K562 (cell line): ENCODE data around the gene ADAMTS15. TPM values are rescaled to one million over a fixed set of nuclear protein-coding genes. Genes with fewer than 3 reads are reported as not detected.

ENCODE experiments used
- ATAC-seq: fragments of 200-7000 bp; cut with Tn5 transposase; 3 replicates; pipeline ENCODE4 v1.9.1; 2020; ENCODE audit warnings: moderate library complexity
- BruUV-seq: library from RNA; stranded (reverse); fragments of 400-500 nt; replicated peaks from 2 replicates; lab custom pipeline; 2021; lab: Mats Ljungman, UMichigan
- CTCF ChIA-PET: fragments of 300-600 bp; formaldehyde crosslinking; extraction: SDS; loops from one replicate; lab custom pipeline; 2021; ENCODE audit warnings: low intra/inter-chr PET ratio; lab: Yijun Ruan, JAX
- POLR2A ChIA-PET: fragments of 300-600, 350-650 bp; sonication (Branson Sonifier 250); formaldehyde crosslinking; extraction: SDS; loops from one replicate; lab custom pipeline; 2021; ENCODE audit warnings: antibody characterized with exemption, inconsistent platforms; lab: Yijun Ruan, JAX
- DNase-seq, 4 experiments: peaks; one replicate each; pipeline versions ENCODE4 v3.0.0 to v3.0.0-alpha.2; 2011 to 2018; ENCODE audit warnings: low spot score in 3 of 4, mixed read lengths in 3 of 4; ENCODE audit errors: extremely low read depth in 1 of 4
- FAIRE-seq: peaks from 2 replicates; lab custom pipeline; 2011; peaks lifted over from hg19 to GRCh38; lab: Jason Lieb, UNC
- H2AFZ ChIP-seq: 2 replicates; pipeline ENCODE4 v1.6.0; 2011; ENCODE audit warnings: low read depth, low read length, control low read depth, inconsistent platforms
- H3K27ac ChIP-seq: fragments of 200-600 bp; 3 replicates; pipeline ENCODE4 v1.8.0; 2011; ENCODE audit warnings: low read depth, mild to moderate bottlenecking, control low read depth, inconsistent platforms, low read length, moderate library complexity, mixed read lengths; ENCODE audit errors: extremely low read depth
- H3K27me3 ChIP-seq, 2 experiments: fragments of 300-600 bp in 1 of 2; 2 replicates in 1 of 2; 3 replicates in 1 of 2; pipeline versions ENCODE4 v1.6.0 to v1.8.0; 2011; ENCODE audit warnings: inconsistent platforms in 2 of 2, low read length in 2 of 2, mild to moderate bottlenecking in 1 of 2, mixed read lengths in 1 of 2, moderate library complexity in 1 of 2; ENCODE audit not compliant: control insufficient read depth in 2 of 2, insufficient read depth in 2 of 2
- H3K36me3 ChIP-seq: fragments of 300-600 bp; 3 replicates; pipeline ENCODE4 v1.8.0; 2011; ENCODE audit warnings: mild to moderate bottlenecking, low read length, inconsistent platforms; ENCODE audit not compliant: control insufficient read depth, insufficient read depth
- H3K4me1 ChIP-seq, 2 experiments: fragments of 200-600 bp in 1 of 2; replicated peaks in 1 of 2; 2 replicates in 1 of 2; 3 replicates in 1 of 2; pipeline versions ENCODE4 v1.5.1 to v1.8.0; 2011; ENCODE audit warnings: inconsistent platforms in 2 of 2, low read length in 2 of 2, mild to moderate bottlenecking in 1 of 2, mixed read lengths in 1 of 2, moderate library complexity in 1 of 2; ENCODE audit not compliant: control insufficient read depth in 2 of 2, insufficient read depth in 2 of 2
- H3K4me2 ChIP-seq: 2 replicates; pipeline ENCODE4 v1.6.1; 2011; ENCODE audit warnings: low read length, control low read depth, inconsistent platforms, mixed read lengths; ENCODE audit not compliant: insufficient read depth
- H3K4me3 ChIP-seq: fragments of 200-600 bp; sonication (generic), shearing (Covaris generic); 2 replicates; pipeline ENCODE4 v1.5.1; 2016; ENCODE audit warnings: control low read depth, inconsistent platforms
- H3K79me2 ChIP-seq: fragments of 200-600 bp; 3 replicates; pipeline ENCODE4 v1.8.0; 2011; ENCODE audit warnings: low read length, inconsistent platforms; ENCODE audit not compliant: control insufficient read depth, insufficient read depth
- H3K9ac ChIP-seq, 2 experiments: 2 replicates each; pipeline versions ENCODE4 v1.6.0 to v1.6.1; 2011; ENCODE audit warnings: low read depth in 2 of 2, low read length in 2 of 2, control low read depth in 1 of 2, inconsistent platforms in 1 of 2, mild to moderate bottlenecking in 1 of 2, mixed read lengths in 1 of 2; ENCODE audit not compliant: insufficient read depth in 1 of 2
- H3K9me1 ChIP-seq: one replicate; pipeline ENCODE4 v1.6.0; 2011; ENCODE audit warnings: inconsistent platforms, mild to moderate bottlenecking, low read length, moderate library complexity; ENCODE audit not compliant: control insufficient read depth, insufficient read depth
- H3K9me3 ChIP-seq: replicated peaks from 2 replicates; pipeline ENCODE4 v1.5.1; 2011; ENCODE audit warnings: low read depth, low read length, inconsistent platforms; ENCODE audit not compliant: control insufficient read depth, insufficient read depth
- H4K20me1 ChIP-seq: replicated peaks from 2 replicates; pipeline ENCODE4 v1.6.1; 2011; ENCODE audit warnings: low read length, inconsistent platforms, mixed read lengths; ENCODE audit not compliant: control insufficient read depth, insufficient read depth
- ARID1B ChIP-seq: fragments of 450-650 bp; IDR thresholded peaks from 2 replicates; pipeline ENCODE4 v1.6.1; 2016; ENCODE audit warnings: antibody characterized with exemption, mild to moderate bottlenecking, inconsistent platforms
- GTF2A2 ChIP-seq: IDR thresholded peaks from 2 replicates; pipeline ENCODE4 v1.6.1; 2016; ENCODE audit warnings: mild to moderate bottlenecking, missing genetic modification characterization, missing compliant biosample characterization
- HLTF ChIP-seq: fragments of 450-650 bp; IDR thresholded peaks from 2 replicates; pipeline ENCODE4 v1.6.1; 2016
- MCM3 ChIP-seq: fragments of 450-650 bp; IDR thresholded peaks from 2 replicates; pipeline ENCODE4 v1.6.1; 2016
- POU5F1 ChIP-seq: fragments of 150-350 bp; IDR thresholded peaks from 2 replicates; pipeline ENCODE4 v1.6.1; 2014; ENCODE audit warnings: borderline replicate concordance, low read length, low read depth, mild to moderate bottlenecking; ENCODE audit not compliant: partially characterized antibody
- TEAD2 ChIP-seq: fragments of 450-650 bp; IDR thresholded peaks from 2 replicates; pipeline ENCODE4 v1.6.1; 2016; ENCODE audit warnings: missing genetic modification characterization, control low read depth, missing compliant biosample characterization
- ZNF76 ChIP-seq: fragments of 250-450 bp; sonication (Bioruptor Pico); IDR thresholded peaks from 2 replicates; pipeline ENCODE4 v1.4.0; 2020; ENCODE audit warnings: mild to moderate bottlenecking, moderate library complexity, borderline replicate concordance
- ZNF830 ChIP-seq: fragments of 250-450 bp; sonication (Bioruptor Pico); IDR thresholded peaks from 2 replicates; pipeline ENCODE4 v1.5.0; 2021; ENCODE audit warnings: mild to moderate bottlenecking
- WGBS: fragments of 100-300 bp; shearing (Covaris generic); methylation state at CpG from one replicate; pipeline ENCODE4 v1.1.6; 2016; ENCODE audit warnings: low coverage, mixed read lengths; ENCODE audit not compliant: insufficient coverage; ENCODE audit errors: missing lambda C conversion rate; 5-methylcytosine and 5-hydroxymethylcytosine counted together
- in situ Hi-C: fragments of 300-500 bp; cut with MboI; formaldehyde crosslinking; loops from 4 replicates; pipeline ENCODE4 v1.15.0; 2018; ENCODE audit warnings: inconsistent platforms, mixed read lengths
- intact Hi-C: fragments of 100-400 bp; cut with micrococcal nuclease; formaldehyde crosslinking; loops from 2 replicates; pipeline ENCODE4 v1.14.2; 2022
- polyA plus RNA-seq, 8 experiments: library from polyadenylated mRNA; depleted of rRNA in 4 of 8; stranded (reverse) in 5 of 8; unstranded in 3 of 8; fragments of >200 nt; fragmentation: Nextera tagmentation in 2 of 8; fragmentation: Illumina TruSeq in 1 of 8; extraction: Ambion mirVana in 2 of 8; extraction: Trizol in 1 of 8; gene quantifications; 2 replicates each; pipeline versions ENCODE4 v1.2.1 to v1.2.3, GENCODE V29; 2011 to 2014; ENCODE audit warnings: inconsistent platforms in 1 of 8, missing spikeins in 1 of 8
- total RNA-seq, 7 experiments: library from RNA; depleted of rRNA in 6 of 7; stranded (reverse); fragments of >200 nt in 6 of 7; fragmentation: Illumina TruSeq in 2 of 7; extraction: Trizol in 2 of 7; gene quantifications; 2 replicates each; pipeline versions ENCODE4 v1.2.1 to v1.2.3, GENCODE V29; 2011 to 2021; ENCODE audit warnings: low replicate concordance in 1 of 7
- TF ChIP-seq, protein P1 (sequence below): fragments of 250-450 bp; sonication (Bioruptor Pico); IDR thresholded peaks from 2 replicates; pipeline ENCODE4 v1.4.0; 2020
- TF ChIP-seq, protein P2 (sequence below): sonication (generic); formaldehyde crosslinking; IDR thresholded peaks from 2 replicates; pipeline ENCODE4 v1.8.1; 2022; ENCODE audit warnings: missing genetic modification reagents

ADAMTS15 gene
- total and polyA plus RNA-seq, 9 of the 15 experiments (the other 6 are each of a cell fraction or from before 2014, with no cell fraction given), result 0.04 TPM; not detected in 8

DNA sequence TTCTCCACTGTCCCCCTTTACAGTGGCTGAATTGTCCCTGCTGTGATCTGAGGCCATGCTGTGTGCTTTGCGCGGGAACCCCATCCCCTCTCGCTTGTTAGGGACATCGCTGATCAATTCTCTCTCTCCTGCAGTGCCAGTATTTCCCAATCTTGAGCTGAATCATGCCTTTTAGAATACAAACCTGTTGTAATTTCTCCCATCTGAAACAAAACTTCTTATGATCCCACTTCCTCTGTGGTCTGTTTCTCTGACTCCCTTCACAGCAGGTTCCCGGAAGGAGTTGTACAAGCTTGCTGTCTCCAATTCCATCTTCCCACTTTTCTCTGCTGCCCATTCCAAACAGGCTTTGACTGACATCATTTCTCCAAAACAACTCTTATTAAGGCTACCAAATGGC lies 16.8 kb downstream of the ADAMTS15 start:
- Histone ChIP-seq H3K79me2 (no peaks in the 10 kb centered on the region), H3K27me3 (peaks cover 28 to 77% of the 10 kb centered on the region in 2 experiments), H3K9me1 (no peaks in the 10 kb centered on the region), H3K9ac (no peak overlapping the region), H3K9me3 (no peaks in the 10 kb centered on the region), H3K4me1 (no peaks in the 10 kb centered on the region), H3K27ac (no peak overlapping the region), H3K4me3 (no peak overlapping the region), H3K4me2 (no peak overlapping the region), H2AFZ (no peak overlapping the region), H3K36me3 (no peaks in the 10 kb centered on the region), H4K20me1 (no peaks in the 10 kb centered on the region)
- CTCF ChIA-PET, result no interaction called here
- WGBS, result 0% methylated on average over 5 of the region's 5 CpGs
- ATAC-seq, result no peak
- FAIRE-seq, result no peak
- TF ChIP-seq, protein P1, sequence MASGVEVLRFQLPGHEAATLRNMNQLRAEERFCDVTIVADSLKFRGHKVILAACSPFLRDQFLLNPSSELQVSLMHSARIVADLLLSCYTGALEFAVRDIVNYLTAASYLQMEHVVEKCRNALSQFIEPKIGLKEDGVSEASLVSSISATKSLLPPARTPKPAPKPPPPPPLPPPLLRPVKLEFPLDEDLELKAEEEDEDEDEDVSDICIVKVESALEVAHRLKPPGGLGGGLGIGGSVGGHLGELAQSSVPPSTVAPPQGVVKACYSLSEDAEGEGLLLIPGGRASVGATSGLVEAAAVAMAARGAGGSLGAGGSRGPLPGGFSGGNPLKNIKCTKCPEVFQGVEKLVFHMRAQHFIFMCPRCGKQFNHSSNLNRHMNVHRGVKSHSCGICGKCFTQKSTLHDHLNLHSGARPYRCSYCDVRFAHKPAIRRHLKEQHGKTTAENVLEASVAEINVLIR (CRISPR knock-in tag), result no peak
- TF ChIP-seq, protein P2, sequence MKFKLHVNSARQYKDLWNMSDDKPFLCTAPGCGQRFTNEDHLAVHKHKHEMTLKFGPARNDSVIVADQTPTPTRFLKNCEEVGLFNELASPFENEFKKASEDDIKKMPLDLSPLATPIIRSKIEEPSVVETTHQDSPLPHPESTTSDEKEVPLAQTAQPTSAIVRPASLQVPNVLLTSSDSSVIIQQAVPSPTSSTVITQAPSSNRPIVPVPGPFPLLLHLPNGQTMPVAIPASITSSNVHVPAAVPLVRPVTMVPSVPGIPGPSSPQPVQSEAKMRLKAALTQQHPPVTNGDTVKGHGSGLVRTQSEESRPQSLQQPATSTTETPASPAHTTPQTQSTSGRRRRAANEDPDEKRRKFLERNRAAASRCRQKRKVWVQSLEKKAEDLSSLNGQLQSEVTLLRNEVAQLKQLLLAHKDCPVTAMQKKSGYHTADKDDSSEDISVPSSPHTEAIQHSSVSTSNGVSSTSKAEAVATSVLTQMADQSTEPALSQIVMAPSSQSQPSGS, result no peak
- TF ChIP-seq ZNF830, result no peak
- no peak for TF ChIP-seq TEAD2
- no peak for TF ChIP-seq GTF2A2 (tag)
- no peak for TF ChIP-seq POU5F1
- no peak for TF ChIP-seq ARID1B
- no peak for TF ChIP-seq ZNF76 (CRISPR knock-in tag)
- no peak for TF ChIP-seq HLTF
- TF ChIP-seq MCM3, result no peak
- intact Hi-C loops (no loop called here), in situ Hi-C loops (no loop called here)
- no peak for DNase-seq
- POLR2A ChIA-PET, result interaction anchor here (0.6 kb wide), 1 partner anchor 28 kb away, joined by 3 read pairs; no protein-coding TSS in a partner anchor
- BruUV-seq, result no TSS peak
